Liver (tissue), 9 donors: ENCODE measurements around the gene CDC25A. TPM values are rescaled to one million over a fixed set of nuclear protein-coding genes. Genes with fewer than 3 reads are reported as not detected.

Source experiments
- DNase-seq: peaks from one replicate; pipeline ENCODE4 v3.0.0-alpha.2; 2017; ENCODE audit warnings: low spot score
- H3K27ac ChIP-seq, 2 donors: one replicate each; pipeline ENCODE4 v1.7.0; 2013; ENCODE audit warnings: inconsistent platforms in 2 of 2, low read length in 2 of 2, control low read depth in 1 of 2, low read depth in 1 of 2, mild to moderate bottlenecking in 1 of 2
- H3K27me3 ChIP-seq, 4 donors: one replicate each; pipeline versions ENCODE4 v1.6.1 to v1.7.0; 2013; ENCODE audit warnings: low read length in 3 of 4, inconsistent platforms in 1 of 4, mild to moderate bottlenecking in 1 of 4, moderate library complexity in 1 of 4; ENCODE audit not compliant: control insufficient read depth in 4 of 4, insufficient read depth in 4 of 4
- H3K36me3 ChIP-seq, 4 donors: one replicate each; pipeline versions ENCODE4 v1.6.1 to v1.7.0; 2013; ENCODE audit warnings: low read length in 3 of 4, mild to moderate bottlenecking in 3 of 4, low read depth in 1 of 4, moderate library complexity in 1 of 4; ENCODE audit not compliant: control insufficient read depth in 4 of 4, insufficient read depth in 3 of 4
- H3K4me1 ChIP-seq, 4 donors: one replicate each; pipeline versions ENCODE4 v1.6.1 to v1.7.0; 2013; ENCODE audit warnings: low read length in 3 of 4, mild to moderate bottlenecking in 3 of 4, moderate library complexity in 1 of 4; ENCODE audit not compliant: control insufficient read depth in 4 of 4, insufficient read depth in 4 of 4
- H3K4me3 ChIP-seq, 3 donors: one replicate each; pipeline versions ENCODE4 v1.6.1 to v1.7.0; 2013; ENCODE audit warnings: low read length in 3 of 3, control low read depth in 1 of 3, low read depth in 1 of 3, mild to moderate bottlenecking in 1 of 3
- H3K9ac ChIP-seq, 2 donors: one replicate each; pipeline ENCODE4 v1.7.0; 2013; ENCODE audit warnings: low read length in 2 of 2, mild to moderate bottlenecking in 2 of 2, moderate library complexity in 2 of 2, control low read depth in 1 of 2, low read depth in 1 of 2
- H3K9me3 ChIP-seq, 4 donors: one replicate each; pipeline versions ENCODE4 v1.6.1 to v1.7.0; 2013; ENCODE audit warnings: low read length in 3 of 4; ENCODE audit not compliant: control insufficient read depth in 4 of 4
- EGR1 ChIP-seq, 2 donors: IDR thresholded peaks; 2 replicates each; pipeline ENCODE4 v1.6.1; 2016 to 2018; ENCODE audit warnings: antibody characterized with exemption in 2 of 2, low read depth in 2 of 2
- FOXA1 ChIP-seq: IDR thresholded peaks from 2 replicates; pipeline ENCODE4 v1.6.1; 2016; ENCODE audit warnings: antibody characterized with exemption
- FOXA2 ChIP-seq: IDR thresholded peaks from 2 replicates; pipeline ENCODE4 v1.6.1; 2016; ENCODE audit warnings: antibody characterized with exemption
- GABPA ChIP-seq, 2 donors: IDR thresholded peaks in 1 of 2; conservative IDR thresholded peaks in 1 of 2; 2 replicates each; pipeline ENCODE4 v1.6.1; 2016; ENCODE audit warnings: antibody characterized with exemption in 2 of 2, mild to moderate bottlenecking in 1 of 2, moderate library complexity in 1 of 2
- HNF4A ChIP-seq, 2 donors: conservative IDR thresholded peaks; 2 replicates each; pipeline ENCODE4 v1.6.1; 2016; ENCODE audit warnings: antibody characterized with exemption in 2 of 2, mild to moderate bottlenecking in 2 of 2
- HNF4G ChIP-seq: IDR thresholded peaks from 2 replicates; pipeline ENCODE4 v1.6.1; 2016; ENCODE audit warnings: antibody characterized with exemption
- JUND ChIP-seq, 2 donors: IDR thresholded peaks; 2 replicates each; pipeline ENCODE4 v1.6.1; 2016; ENCODE audit warnings: antibody characterized with exemption in 2 of 2
- RAD21 ChIP-seq, 2 donors: IDR thresholded peaks; 2 replicates each; pipeline ENCODE4 v1.6.1; 2016; ENCODE audit warnings: antibody characterized with exemption in 2 of 2, mild to moderate bottlenecking in 2 of 2
- SP1 ChIP-seq: IDR thresholded peaks from 2 replicates; pipeline ENCODE4 v1.6.1; 2018; ENCODE audit warnings: antibody characterized with exemption, mild to moderate bottlenecking
- TAF1 ChIP-seq: conservative IDR thresholded peaks from 2 replicates; pipeline ENCODE4 v1.6.1; 2016; ENCODE audit warnings: antibody characterized with exemption, mild to moderate bottlenecking
- YY1 ChIP-seq: IDR thresholded peaks from 2 replicates; pipeline ENCODE4 v1.6.1; 2016; ENCODE audit warnings: antibody characterized with exemption, mild to moderate bottlenecking
- WGBS: extraction: QIAGEN DNeasy Blood & Tissue Kit; methylation state at CpG from one replicate; pipeline ENCODE4 v1.1.7; 2013; 5-methylcytosine and 5-hydroxymethylcytosine counted together
- polyA plus RNA-seq, 2 donors: library from polyadenylated mRNA; stranded (reverse) in 1 of 2; unstranded in 1 of 2; fragments of 200-250 nt in 1 of 2; fragments of >200 nt in 1 of 2; fragmentation: Nextera tagmentation in 1 of 2; extraction: Ambion mirVana in 1 of 2; gene quantifications; one replicate each; pipeline versions ENCODE4 v1.2.1 to v1.2.3, GENCODE V29; 2013 to 2015
- total RNA-seq, 2 donors: library from RNA; depleted of rRNA; stranded (reverse); fragments of >200 nt; gene quantifications; one replicate each; pipeline ENCODE4 v1.2.3, GENCODE V29; 2014
- TF ChIP-seq, protein P1 (sequence below): fragments of 150-350 bp; IDR thresholded peaks from 2 replicates; pipeline ENCODE4 v1.5.1; 2017; ENCODE audit warnings: improper control_type of control experiment, low read depth, low read length; ENCODE audit not compliant: missing input control
- TF ChIP-seq, protein P2 (sequence below): IDR thresholded peaks from 2 replicates; pipeline ENCODE4 v1.6.1; 2016; ENCODE audit warnings: antibody characterized with exemption
- TF ChIP-seq, protein P3 (sequence below): IDR thresholded peaks from 2 replicates; pipeline ENCODE4 v1.6.1; 2016; ENCODE audit warnings: antibody characterized with exemption
- TF ChIP-seq, protein P4 (sequence below): IDR thresholded peaks from 2 replicates; pipeline ENCODE4 v1.6.1; 2016; ENCODE audit warnings: antibody characterized with exemption, mild to moderate bottlenecking
- donor health status: healthy.
- donor health status: healthy.
- donor health status: healthy.
- donor health status: healthy.
- donor health status: healthy.

The CDC25A gene
- total and polyA plus RNA-seq, 4 donors, result 0.18 to 29.6 (median 0.60) TPM

DNA sequence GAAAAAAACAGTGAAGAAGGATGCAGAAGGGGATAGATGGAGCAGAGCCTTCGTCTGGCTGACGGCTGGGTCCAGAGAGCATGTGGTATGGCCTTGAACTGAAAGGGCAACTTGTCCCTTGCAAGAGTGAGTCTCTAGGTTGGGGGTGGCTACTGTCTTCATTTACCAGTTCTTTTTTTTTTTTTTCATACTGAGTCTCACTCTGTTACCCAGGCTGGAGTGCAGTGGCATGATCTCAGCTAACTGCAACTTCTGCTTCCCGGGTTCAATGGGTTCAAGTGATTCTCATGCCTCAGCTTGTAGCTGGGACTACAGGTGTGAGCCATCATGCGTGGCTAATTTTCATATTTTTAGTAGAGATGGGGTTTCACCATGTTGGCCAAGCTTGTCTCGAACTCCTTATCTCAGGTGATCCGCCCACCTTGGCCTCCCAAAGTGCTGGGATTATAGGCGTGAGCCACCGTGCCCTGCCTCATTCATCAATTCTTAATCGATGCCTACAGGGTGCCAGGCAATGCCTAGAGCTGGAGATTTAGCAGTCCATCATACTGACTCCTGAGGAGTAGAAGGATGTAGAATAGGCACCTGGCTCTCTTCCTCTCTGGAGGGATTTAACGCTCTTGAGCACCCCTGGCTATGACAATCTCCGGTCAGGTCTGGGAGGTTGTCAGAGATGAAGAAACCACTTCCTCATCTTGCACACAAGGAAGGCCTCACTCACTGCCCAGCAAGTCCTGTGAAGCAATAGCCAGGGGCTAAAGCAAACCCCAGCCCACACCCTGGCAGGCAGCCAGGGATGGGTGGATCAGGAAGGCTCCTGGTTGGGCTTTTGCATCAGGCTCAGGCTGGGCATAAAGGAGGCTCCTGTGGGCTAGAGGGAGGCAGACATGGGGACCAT is 34.6 kb upstream of the CDC25A start, which contains the start of gene CAMP:
CAMP (plus strand) TSS at position 880 of the 898 bp plus-strand sequence; CDS start at position 897, 17 bp downstream.
- TF ChIP-seq, protein P1, sequence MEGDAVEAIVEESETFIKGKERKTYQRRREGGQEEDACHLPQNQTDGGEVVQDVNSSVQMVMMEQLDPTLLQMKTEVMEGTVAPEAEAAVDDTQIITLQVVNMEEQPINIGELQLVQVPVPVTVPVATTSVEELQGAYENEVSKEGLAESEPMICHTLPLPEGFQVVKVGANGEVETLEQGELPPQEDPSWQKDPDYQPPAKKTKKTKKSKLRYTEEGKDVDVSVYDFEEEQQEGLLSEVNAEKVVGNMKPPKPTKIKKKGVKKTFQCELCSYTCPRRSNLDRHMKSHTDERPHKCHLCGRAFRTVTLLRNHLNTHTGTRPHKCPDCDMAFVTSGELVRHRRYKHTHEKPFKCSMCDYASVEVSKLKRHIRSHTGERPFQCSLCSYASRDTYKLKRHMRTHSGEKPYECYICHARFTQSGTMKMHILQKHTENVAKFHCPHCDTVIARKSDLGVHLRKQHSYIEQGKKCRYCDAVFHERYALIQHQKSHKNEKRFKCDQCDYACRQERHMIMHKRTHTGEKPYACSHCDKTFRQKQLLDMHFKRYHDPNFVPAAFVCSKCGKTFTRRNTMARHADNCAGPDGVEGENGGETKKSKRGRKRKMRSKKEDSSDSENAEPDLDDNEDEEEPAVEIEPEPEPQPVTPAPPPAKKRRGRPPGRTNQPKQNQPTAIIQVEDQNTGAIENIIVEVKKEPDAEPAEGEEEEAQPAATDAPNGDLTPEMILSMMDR, result no peak
- TF ChIP-seq TAF1, result no peak
- TF ChIP-seq, protein P2, sequence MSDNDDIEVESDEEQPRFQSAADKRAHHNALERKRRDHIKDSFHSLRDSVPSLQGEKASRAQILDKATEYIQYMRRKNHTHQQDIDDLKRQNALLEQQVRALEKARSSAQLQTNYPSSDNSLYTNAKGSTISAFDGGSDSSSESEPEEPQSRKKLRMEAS, result no peak
- no peak for TF ChIP-seq HNF4A (conservative IDR thresholded peaks at IDR 0.05)
- TF ChIP-seq, protein P3, sequence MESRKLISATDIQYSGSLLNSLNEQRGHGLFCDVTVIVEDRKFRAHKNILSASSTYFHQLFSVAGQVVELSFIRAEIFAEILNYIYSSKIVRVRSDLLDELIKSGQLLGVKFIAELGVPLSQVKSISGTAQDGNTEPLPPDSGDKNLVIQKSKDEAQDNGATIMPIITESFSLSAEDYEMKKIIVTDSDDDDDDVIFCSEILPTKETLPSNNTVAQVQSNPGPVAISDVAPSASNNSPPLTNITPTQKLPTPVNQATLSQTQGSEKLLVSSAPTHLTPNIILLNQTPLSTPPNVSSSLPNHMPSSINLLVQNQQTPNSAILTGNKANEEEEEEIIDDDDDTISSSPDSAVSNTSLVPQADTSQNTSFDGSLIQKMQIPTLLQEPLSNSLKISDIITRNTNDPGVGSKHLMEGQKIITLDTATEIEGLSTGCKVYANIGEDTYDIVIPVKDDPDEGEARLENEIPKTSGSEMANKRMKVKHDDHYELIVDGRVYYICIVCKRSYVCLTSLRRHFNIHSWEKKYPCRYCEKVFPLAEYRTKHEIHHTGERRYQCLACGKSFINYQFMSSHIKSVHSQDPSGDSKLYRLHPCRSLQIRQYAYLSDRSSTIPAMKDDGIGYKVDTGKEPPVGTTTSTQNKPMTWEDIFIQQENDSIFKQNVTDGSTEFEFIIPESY, result no peak
- TF ChIP-seq YY1, result no peak
- no peak for TF ChIP-seq SP1
- TF ChIP-seq HNF4G, result no peak
- no peak for TF ChIP-seq GABPA (IDR thresholded peaks at IDR 0.05 in 1 of 2, conservative IDR thresholded peaks at IDR 0.05 in 1 of 2)
- TF ChIP-seq, protein P4, sequence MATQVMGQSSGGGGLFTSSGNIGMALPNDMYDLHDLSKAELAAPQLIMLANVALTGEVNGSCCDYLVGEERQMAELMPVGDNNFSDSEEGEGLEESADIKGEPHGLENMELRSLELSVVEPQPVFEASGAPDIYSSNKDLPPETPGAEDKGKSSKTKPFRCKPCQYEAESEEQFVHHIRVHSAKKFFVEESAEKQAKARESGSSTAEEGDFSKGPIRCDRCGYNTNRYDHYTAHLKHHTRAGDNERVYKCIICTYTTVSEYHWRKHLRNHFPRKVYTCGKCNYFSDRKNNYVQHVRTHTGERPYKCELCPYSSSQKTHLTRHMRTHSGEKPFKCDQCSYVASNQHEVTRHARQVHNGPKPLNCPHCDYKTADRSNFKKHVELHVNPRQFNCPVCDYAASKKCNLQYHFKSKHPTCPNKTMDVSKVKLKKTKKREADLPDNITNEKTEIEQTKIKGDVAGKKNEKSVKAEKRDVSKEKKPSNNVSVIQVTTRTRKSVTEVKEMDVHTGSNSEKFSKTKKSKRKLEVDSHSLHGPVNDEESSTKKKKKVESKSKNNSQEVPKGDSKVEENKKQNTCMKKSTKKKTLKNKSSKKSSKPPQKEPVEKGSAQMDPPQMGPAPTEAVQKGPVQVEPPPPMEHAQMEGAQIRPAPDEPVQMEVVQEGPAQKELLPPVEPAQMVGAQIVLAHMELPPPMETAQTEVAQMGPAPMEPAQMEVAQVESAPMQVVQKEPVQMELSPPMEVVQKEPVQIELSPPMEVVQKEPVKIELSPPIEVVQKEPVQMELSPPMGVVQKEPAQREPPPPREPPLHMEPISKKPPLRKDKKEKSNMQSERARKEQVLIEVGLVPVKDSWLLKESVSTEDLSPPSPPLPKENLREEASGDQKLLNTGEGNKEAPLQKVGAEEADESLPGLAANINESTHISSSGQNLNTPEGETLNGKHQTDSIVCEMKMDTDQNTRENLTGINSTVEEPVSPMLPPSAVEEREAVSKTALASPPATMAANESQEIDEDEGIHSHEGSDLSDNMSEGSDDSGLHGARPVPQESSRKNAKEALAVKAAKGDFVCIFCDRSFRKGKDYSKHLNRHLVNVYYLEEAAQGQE, result no peak
- Histone ChIP-seq H3K4me3 (no peak within 1 kb of the TSS), H3K36me3 (no peaks in the 10 kb centered on the region), H3K27me3 (no peaks in the 10 kb centered on the region), H3K27ac (peak within 1 kb of the TSS; percentile 5 to 42), H3K9ac (no peak within 1 kb of the TSS), H3K4me1 (no peaks in the 10 kb centered on the region), H3K9me3 (no peaks in the 10 kb centered on the region)
- WGBS, result 87% methylated on average over 11 of the region's 11 CpGs
- DNase-seq, result peak; percentile 63

DNA sequence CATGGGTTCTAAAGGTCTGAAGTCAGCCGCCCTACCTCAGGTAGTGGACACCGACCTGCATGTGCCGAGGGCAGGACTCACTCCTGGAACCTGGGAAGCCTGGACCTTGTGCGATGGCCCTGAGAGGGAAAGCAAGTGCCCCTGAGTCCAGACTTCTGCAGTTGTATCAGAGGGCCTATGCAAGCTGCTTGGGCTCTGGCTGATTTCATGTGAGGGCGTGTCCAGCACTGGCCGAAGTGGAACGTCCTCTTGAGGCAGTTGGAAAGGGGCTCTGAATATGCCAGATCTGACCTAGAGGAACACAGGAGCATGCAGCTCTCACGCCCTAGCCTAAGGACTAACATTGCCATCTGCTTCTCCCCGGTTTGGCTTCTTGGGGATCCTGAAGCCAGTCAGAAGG is 32.5 kb upstream of the CDC25A start:
- TF ChIP-seq FOXA2, result no peak
- no peak for TF ChIP-seq FOXA1
- no peak for TF ChIP-seq TAF1
- TF ChIP-seq EGR1 (IDR thresholded peaks at IDR 0.05; ENCODE audit: low read depth in 2 of 2), result no peak
- TF ChIP-seq, protein P3, result no peak
- TF ChIP-seq, protein P1, result no peak
- TF ChIP-seq JUND (IDR thresholded peaks at IDR 0.05), result no peak
- no peak for TF ChIP-seq HNF4G
- TF ChIP-seq, protein P2, result no peak
- no peak for TF ChIP-seq RAD21 (IDR thresholded peaks at IDR 0.05)
- H3K4me3 ChIP-seq, result no peak overlapping the region
- 91% methylated on average over 9 of the region's 9 CpGs for WGBS
- H3K9me3 ChIP-seq, result no peaks in the 10 kb centered on the region
- no peaks in the 10 kb centered on the region for H3K4me1 ChIP-seq
- no peak for DNase-seq
- H3K9ac ChIP-seq, result no peak overlapping the region
- H3K27me3 ChIP-seq, result no peaks in the 10 kb centered on the region
- H3K27ac ChIP-seq, result no peak overlapping the region
- no peaks in the 10 kb centered on the region for H3K36me3 ChIP-seq
